GM19467 (cell line): ENCODE results near the gene C1orf185.
"Not testable (repeated sequence)": the region's sequence is repeated elsewhere in the genome, so short reads cannot be mapped to it uniquely, and the experiment has no call there.

ENCODE experiments used
- ATAC-seq: cut with Tn5 transposase; IDR thresholded peaks from one replicate; pipeline ENCODE4 v1.9.1; 2021; ENCODE audit warnings: mild to moderate bottlenecking, moderate library complexity; ENCODE audit not compliant: unreplicated experiment

Gene C1orf185

DNA sequence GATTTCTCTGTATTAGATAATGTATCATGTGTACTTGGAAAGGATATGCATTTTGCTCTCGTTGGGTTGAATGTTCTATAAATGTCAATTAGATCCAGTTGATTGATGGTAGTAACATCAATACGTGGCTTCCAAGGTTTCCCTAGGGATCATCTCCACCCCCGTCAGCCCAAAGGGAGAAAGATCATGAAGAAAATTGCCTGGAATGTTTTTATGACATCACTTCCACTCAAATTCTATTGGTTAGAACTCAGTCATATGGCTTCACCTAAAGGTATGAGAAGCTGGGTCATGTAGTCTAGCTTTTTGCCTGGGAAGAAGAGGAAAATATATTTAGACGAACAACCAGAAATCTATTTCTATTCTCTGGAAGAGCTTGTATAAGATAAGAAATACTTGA is at the start of gene C1orf185:
Gene C1orf185, plus strand, starts transcription at position 253 of the 400 bp plus-strand sequence. Its CDS starts 6 bp downstream, at position 259.
- ATAC-seq, result no peak

DNA sequence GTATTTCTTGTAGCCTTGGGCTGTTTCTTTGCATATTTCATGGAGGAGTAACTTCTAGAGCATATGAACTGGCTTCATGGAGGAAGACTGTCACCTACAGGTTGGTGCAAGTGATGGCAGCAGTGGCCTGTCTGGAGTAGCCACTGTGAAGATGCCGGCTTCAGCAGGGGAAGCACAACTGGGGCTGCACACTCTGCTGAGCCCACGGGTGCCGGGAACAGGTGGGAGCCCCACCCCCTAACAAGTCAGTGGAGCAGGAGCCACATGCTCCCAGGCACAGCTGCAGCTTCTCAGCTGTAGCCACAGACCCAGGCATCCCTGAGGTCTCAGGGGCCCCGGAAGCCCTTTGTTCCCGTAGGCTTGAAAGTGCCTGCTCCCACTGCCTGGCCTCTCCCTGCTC is 43.2 kb upstream of the C1orf185 start:
- no peak for ATAC-seq

DNA sequence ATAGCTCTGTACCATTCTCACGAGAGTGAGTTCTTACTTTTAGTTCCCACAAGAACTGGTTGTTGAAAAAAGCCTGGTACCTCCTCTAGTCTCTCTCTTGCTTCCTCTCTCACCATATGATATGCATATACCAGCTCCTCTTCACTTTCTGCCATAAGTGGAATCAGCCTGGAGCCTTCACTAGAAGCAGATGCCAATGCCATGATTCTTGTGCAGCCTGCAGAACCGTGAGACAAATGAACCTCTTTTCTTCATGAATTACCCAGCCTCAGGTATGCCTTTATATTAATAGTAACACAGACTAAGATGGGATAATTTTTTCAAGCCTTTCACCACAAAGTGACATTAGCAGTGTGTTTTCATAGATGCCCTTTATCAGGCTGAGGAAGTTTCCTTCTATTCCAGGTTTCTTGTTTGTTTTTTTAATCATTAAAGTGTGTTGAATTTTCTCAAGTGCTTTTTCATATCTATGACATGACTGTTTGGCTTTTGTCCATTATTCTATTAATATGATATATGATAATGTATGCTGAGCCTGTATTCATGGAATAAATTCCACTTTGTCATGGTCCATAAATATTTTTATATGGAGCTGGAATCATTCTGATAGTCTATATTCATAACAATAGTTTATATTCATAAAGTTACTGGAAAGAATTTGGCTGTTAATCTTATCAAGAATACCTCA is 40.7 kb upstream of the C1orf185 start:
- no peak for ATAC-seq

DNA sequence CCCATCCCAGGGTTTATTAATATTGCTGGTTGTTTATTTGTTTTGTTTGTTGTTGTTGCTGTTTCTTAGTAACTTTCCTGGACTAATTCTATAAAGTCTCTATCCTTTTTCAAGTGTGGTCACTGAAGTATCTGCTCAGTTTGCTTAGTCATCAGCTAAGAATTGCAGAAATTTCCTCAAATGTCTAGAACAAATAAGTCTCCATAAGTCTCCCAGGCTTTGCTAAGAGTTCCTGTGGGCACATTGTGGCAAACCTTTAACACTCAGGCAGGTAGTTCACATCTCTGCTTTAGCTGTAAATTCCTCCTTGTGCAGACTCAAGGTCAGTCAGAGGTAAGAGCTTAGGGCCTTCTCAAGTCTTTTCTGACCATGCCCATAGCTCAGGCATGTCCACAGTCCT is 38.9 kb upstream of the C1orf185 start:
- no peak for ATAC-seq

DNA sequence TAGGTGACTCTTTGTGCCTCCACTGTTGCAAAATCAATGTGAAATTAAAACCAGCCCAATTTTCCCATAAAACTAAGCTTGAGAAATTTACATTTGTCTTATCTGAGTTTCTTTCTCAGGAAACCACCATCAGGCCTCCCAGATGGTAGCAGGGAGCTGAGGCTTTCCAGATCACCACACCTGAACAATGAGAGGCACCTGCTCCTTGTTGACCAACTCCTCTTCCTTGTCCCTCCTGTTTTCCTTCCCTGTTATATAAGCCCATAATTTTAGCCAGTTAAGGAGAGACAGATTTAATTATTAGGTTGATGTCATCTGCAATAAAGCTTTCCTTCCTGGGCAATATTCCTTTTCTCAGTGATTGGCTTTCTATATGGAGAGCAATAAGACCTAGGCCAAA is 32.0 kb upstream of the C1orf185 start:
- ATAC-seq, result no peak

DNA sequence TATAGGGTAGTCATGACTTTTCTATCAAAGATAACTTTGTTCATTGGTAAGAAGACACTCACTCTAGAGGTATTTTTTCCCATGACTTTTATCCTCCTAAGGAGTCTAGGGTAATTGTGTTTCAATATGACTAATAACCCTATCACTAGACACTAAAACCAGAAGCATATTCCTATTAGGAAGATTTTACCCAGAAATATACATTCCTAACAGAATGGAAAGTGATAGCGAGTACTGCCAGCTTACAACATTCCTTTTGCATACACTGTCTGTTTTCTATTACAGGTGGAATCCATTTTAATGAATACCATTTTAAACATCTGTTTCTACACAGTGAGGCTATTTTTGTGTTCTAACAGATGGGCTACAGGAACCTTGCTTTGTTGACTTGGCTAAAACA is 31.4 kb upstream of the C1orf185 start:
- ATAC-seq, result no peak

DNA sequence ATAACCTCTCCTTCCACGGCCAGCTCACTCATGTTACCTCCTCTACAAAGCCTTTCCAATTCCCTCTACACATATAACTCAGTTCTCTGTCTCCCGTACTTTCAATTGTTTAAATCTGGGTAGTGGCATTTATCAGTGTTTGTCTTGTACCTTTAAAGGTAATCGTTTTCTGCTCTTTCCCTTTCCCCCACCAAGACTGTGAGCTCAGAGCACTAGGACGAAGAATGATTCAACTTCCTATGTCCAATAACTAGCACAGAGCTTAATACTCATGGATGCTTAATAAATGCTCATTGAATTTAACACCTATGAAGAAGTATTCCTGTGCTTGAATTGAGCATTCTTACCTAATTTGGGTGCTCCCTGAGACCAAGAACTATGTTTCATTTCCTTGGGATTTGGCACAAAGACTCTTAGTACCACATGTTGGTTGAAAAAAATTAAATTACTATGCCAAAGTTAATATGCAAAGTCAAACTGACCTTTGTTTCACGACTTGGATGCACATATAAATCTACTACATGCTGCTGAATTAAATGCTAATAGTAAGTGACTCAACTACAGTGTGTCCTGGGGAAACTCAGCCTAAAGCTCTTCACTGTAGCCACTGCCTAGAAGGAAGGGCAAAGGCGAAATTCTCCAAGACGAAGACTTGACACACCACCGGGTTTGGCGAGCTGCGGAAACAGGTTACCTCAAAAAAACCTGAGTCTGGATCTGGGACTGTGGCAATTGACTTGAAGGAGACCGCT is 30.6 kb upstream of the C1orf185 start:
- no peak for ATAC-seq

DNA sequence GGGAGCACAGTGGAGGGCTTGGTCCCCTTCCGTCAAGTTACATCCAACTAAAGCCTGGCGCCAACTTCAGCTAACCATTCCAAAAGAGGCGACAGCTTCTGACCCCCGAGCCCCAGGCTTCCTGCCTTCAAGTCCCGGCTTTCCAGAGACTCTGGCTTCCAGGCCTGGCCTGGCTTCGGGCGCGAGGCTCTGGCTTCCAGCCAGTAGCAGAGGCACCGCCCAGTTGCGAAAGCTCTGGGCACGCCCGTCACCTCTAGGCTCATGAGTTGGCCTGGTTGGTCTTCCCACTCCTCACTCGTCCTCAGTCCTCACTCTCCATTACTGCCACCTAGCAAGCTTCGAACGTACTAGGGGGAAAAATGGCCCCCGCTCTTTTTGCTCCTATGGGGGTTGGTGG is 30.0 kb upstream of the C1orf185 start:
- ATAC-seq, result no peak

DNA sequence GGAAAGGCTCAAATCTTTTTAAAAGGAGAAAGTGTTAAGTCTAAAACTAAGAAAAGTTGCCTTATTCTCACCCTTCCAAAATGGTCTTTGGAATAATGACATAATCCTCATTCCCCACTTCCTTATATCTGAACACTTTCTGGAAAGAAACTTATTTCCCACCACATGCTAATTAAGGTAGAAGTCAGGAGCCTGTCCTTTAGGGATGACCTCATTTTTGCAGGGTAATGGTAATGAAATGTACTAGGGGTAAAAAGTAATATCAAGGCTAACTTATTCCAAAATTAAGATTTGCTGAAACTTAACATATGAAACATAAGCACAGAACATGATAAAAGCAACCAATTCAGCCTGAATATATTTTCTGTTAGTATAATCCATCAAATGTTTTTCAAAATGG is 29.4 kb upstream of the C1orf185 start:
- no peak for ATAC-seq

DNA sequence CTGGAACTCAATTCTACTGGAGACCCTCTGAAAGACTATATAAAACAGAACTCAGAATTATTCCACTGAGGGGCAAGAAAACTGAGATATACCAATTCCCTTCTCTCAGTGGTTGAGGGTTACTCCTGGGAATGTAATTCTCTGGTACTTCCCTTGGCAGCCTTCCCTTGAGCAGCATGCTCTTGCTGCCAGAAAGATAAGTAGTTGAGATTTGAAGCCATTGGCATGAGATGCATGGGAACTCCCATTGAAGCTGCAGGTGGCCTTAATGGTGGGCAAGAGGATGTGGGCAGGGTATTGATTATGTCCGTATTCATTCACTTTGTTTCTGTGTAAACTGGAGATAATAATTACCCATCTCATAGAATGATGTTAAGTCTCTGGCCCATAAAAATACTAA is 28.6 kb upstream of the C1orf185 start:
- ATAC-seq, result no peak

DNA sequence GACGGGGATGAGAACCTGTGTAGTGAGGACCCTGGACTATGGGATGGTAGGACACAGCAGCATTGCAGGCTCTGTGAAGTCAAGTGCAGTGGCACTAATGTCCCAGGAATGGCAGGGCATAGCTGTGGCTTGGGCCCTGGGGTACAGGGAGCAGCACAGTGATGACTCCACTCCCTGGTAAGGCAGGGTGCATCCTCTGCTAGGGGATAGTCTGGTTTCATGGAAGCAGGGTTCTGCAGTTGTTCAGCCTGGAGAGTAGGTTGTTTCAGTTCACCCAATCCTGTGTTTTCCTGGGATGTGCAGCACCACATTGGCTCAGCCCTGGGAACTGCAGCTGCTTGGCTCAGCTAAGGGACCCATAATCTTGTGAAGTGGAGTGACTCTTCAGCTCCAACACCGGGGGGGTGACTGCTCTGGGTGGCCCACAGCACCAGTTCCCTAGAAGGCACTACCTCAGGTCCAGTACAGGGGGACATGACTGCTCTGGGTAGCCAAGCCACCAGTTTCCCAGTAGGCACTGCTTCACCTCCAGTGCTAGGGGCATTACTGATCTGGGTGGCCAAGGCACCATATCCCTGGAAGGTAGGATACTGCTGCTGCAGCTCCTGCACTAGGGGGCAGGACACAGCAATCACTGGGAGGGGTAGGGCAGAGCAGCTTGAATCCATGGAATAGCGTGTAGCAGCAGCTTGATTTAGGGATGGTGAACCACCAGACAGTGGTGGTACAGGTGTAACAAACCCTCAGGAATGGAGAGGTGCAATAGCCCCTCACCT is 15.3 kb upstream of the C1orf185 start:
- no peak for ATAC-seq

DNA sequence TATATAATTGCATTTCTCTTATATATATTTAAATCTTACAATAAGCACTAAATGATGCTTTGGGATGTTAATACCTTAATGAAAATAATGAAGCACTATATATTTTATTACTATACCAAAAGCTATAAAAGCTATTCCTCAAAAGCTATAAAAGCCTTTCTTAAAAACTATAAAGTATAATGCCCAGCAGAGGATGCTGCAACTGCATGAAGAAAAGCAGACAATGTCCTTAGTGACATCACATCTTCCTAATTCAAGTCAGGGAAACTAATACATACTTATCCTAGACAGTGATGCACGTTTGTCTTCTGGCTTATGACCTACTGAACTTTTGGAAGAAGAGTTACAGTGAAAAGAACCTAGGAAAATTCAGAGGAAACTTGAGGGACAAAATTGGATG is 13.6 kb upstream of the C1orf185 start:
- no peak for ATAC-seq

DNA sequence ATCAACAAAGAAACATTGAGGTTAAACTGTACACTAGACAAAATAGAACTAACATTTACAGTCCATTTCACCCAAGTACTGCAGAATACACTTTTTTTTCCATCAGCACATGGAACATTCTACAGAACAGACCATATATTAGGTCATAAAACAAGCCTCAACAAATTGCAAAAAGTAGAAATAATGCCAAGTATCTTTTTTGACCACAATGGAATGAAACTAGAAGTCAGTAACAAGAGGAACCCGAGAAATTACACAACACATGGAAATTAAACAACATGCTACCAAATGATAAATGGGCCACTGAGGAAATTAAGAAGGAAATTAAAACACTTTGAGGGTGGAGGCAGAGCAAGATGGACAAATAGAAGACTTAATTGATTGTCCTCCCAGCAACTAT is 8.4 kb upstream of the C1orf185 start:
- ATAC-seq, result no peak

DNA sequence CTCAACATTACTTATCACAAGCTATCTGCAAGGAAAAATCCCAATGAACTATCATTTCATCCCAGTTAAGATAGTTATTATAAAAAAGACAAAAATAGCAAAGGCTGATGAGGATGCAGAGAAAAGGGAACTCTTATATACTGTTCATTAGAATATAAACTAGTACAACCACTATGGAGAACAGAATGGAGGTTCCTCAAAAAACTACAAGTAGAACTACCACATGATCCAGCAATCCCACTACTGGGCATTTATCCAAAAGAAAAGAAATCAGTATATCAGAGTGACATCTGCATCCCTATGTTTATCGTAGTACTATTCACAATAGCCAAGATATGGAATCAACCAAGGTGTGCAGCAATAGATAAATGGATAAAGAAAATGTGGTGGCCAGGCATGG is 4.9 kb upstream of the C1orf185 start:
- no peak for ATAC-seq

DNA sequence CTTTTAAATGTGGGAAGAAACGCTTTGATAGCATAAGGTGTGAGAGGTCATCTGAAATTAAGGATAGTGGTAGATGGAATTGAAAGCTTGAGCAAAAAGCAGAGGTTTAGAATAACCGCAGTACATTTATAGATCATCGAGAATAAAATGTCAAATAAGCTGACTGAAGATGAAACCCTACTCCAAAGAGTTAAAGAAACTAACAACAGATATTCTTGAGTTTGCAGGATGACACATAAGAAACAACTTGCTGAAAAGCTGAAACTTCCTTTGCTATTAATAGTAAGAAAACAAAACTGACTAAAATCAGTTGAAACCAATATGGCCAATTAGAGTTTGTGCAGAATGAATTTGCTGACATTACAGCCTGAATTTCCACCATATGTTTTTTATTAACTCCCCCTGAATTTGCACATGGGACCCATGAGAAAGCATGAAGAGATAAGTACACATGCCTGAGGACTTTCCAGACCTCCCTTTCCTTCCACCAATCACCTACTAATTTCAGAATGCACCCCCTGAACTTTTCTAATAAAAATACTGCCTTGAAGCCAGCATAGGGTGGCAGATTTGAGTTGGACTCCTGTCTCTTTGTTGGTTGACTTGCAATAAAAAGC is 1.7 kb upstream of the C1orf185 start:
- no peak for ATAC-seq

DNA sequence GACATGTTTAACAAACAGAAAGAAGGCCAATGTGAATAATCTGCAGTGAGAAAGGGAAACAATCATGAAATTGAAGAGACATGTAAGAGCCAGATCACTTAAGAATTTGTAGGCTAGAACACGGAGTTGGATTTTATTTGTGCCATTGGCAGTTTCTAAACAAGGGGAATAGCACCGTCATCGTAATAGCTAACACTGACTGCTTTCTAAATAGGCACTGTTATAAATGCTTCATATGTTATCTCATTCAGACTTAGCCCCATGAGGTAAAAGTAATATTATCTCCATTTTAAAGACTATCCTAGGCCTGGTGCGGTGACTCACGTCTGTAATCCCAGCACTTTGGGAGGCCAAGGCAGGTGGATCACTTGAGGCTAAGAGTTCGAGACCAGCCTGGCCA is 12.1 kb downstream of the C1orf185 start:
- ATAC-seq, result no peak

DNA sequence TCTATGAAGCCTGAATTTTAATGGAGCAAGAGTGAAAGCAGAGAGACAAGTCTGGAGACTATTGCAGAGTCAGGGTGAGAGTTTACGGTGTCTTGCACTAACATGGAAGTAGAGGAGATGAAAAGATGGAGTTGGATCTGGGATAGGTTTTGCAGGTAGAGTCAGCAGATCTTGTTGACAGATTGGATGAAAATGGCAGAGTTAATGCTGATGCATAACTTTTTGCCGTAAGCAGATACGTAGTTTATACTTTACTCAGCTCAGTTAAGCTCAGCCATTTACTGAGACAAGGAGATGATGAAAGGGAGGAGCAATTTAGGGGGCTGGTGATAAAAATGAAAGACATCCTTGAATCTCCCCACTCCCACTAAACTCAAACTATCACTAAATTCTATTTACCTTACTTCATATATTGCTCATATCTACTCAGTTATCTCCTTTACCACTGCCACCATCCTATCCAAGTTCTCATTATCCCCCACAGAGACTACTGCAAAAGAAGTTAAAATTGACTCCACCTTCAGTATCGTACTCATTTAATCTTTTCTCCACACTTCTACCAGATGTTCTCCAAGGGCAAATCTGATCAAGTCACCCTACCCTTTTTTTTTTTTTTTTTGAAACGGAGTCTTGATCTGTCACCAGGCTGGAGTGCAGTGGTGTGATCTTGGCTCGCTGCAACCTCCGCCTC is 13.8 kb downstream of the C1orf185 start:
- ATAC-seq, result no peak

DNA sequence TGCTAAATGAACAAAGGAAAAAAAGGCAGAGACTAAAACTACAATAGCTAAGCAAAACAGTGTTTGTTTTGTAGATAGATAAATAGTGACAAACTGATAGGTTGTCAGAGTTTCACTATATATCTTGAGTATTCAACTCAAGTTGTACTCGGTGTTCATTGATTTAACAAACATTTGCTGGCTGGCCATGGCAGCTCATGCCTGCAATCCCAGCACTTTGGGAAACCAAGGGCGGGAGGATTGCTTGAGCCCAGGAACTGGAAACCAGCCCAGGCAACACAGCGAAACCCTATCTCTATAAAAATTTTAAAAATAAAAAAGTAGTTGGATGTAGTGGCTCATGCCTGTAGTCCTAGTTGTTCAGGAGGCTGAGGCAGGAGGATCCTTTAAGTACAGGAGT is 17.3 kb downstream of the C1orf185 start:
- no peak for ATAC-seq

DNA sequence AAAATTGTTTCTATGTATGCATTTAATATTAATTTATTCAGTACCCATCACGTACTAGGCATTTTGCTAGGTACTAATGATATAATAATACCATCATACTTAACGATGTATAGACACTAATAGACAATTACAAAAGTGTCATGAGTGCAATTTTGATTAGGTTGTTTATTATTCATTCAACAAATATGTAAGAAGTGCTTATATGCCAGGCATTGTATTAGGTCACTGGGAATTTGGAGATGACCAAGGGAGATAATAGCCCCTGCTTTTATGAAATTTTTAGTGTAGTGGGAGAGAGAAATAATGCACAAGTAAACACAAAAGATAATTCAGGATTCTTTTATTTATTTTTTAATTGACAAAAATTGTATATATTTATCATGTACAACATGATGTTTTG is 18.6 kb downstream of the C1orf185 start:
- ATAC-seq, result no peak

DNA sequence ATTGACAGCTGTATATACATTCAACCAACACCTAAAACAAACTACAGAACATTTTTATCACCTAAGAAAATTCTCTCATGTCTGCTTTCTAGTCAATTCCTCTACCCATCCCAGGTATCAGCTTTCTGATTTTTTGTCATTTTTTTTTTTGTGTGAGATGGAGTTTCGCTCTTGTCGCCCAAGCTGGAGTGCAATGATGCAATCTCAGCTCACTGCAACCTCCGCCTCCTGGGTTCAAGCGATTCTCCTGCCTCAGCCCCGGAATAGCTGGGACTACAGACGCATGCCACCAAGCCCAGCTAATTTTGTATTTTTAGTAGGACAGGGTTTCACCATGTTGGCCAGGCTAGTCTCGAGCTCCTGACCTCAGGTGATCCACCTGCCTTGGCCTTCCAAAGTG is 25.1 kb downstream of the C1orf185 start:
- not testable (repeated sequence) for ATAC-seq

DNA sequence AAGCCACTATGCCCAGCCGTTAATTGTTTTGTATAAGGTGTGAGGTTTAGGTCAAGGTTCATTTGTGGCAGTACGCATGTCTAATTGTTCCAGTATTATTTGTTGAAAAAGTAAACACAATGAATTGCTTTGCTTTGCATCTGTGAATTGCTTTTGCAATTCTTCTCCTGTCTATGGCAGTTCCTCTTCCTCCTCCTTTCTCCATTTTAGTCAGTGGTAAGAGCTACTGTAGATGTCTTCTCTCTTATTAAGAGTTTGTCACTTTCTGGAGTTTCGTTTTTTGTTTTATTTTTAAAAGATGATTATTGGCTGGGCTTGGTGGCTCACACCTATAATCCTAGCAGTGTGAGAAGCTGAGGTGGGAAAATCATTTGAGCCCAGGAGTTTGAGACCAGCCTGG is 29.2 kb downstream of the C1orf185 start:
- ATAC-seq, result no peak
